Measurements from ENCODE around the gene TMEM116.

DNA sequence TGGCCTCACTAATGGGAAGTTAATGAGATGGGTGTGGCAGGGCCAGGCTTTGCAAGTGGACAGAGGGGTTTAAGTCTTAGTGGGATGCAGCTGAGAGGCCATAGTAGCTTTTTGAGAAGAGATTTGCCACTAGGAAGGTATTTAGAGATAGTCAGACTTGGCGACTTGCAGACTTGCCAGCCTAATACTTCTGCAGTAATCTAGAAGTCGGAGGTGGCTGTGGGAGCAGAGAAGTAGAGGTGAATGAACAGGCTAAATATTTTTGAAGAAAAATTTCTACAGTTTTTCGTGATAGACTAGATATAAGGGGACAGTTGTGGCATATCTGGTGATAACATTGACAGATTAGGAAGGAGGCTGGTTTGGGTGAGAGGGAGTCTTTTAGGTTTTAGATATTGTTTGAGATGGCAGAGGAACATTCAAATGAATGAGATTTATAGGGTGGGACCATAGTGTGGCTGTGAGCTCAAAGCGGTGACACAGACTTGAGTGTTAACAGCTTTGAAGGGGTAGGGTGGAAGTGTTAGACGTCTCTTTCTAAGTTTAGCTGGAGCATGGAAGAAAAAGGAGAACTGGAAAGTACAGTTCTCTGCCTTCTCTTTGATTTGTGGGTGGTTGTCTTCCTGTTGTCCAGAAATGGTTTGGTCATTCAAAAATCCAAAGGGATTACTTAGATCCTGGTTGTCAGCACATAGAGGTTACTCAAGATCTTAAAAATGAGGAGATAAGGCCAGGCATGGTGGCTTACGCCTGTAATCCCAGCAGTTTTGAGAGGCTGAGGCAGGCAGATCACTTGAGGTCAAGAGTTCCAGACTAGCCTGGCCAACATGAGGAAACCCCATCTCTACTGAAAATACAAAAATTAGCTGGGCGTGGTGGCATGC lies 126.1 kb downstream of the TMEM116 start:
- TF ChIP-seq CEBPB (IDR thresholded peaks at IDR 0.05; ENCODE audit: borderline replicate concordance in 1 of 2, low read depth in 2 of 2, low read length in 2 of 2) = no peak
- TF ChIP-seq, protein P1, sequence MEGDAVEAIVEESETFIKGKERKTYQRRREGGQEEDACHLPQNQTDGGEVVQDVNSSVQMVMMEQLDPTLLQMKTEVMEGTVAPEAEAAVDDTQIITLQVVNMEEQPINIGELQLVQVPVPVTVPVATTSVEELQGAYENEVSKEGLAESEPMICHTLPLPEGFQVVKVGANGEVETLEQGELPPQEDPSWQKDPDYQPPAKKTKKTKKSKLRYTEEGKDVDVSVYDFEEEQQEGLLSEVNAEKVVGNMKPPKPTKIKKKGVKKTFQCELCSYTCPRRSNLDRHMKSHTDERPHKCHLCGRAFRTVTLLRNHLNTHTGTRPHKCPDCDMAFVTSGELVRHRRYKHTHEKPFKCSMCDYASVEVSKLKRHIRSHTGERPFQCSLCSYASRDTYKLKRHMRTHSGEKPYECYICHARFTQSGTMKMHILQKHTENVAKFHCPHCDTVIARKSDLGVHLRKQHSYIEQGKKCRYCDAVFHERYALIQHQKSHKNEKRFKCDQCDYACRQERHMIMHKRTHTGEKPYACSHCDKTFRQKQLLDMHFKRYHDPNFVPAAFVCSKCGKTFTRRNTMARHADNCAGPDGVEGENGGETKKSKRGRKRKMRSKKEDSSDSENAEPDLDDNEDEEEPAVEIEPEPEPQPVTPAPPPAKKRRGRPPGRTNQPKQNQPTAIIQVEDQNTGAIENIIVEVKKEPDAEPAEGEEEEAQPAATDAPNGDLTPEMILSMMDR (IDR thresholded peaks at IDR 0.05 in 2 of 3, conservative IDR thresholded peaks at IDR 0.05 in 1 of 3; ENCODE audit: control insufficient read depth in 2 of 3, extremely low read depth in 1 of 3, insufficient read depth in 1 of 3, low read depth in 3 of 3, low read length in 3 of 3) = no peak
- no peak for TF ChIP-seq HCFC1 (IDR thresholded peaks at IDR 0.05; ENCODE audit: low read length)
- TF ChIP-seq JUNB (IDR thresholded peaks at IDR 0.05) = no peak
- no peak for TF ChIP-seq BMI1 (IDR thresholded peaks at IDR 0.05; ENCODE audit: borderline replicate concordance)
- TF ChIP-seq RAD51 (IDR thresholded peaks at IDR 0.05) = no peak
- TF ChIP-seq EZH2 (IDR thresholded peaks at IDR 0.05; ENCODE audit: borderline replicate concordance, control insufficient read depth, low read depth, low read length) = no peak
- TF ChIP-seq RAD21 (IDR thresholded peaks at IDR 0.05; ENCODE audit: insufficient read depth, low read depth, low read length) = no peak

Measured in GM12878 (cell line).